HG02642 (cell line): Measurements from ENCODE around the gene SEC14L5.
"Not testable (repeated sequence)": the region's sequence is repeated elsewhere in the genome, so short reads cannot be mapped to it uniquely, and the experiment has no call there.

ENCODE experiments used
- ATAC-seq: cut with Tn5 transposase; IDR thresholded peaks from one replicate; pipeline ENCODE4 v1.9.1; 2021; ENCODE audit warnings: mild to moderate bottlenecking; ENCODE audit not compliant: unreplicated experiment, poor library complexity

SEC14L5 gene

GRCh38 chr16:4948903-4949766 is 9.0 kb upstream of the SEC14L5 start:
- no peak for ATAC-seq

GRCh38 chr16:4949986-4950385 is 8.1 kb upstream of the SEC14L5 start:
- ATAC-seq = no peak

GRCh38 chr16:4951583-4951982 is 6.5 kb upstream of the SEC14L5 start:
- ATAC-seq = not testable (repeated sequence)

GRCh38 chr16:4954714-4955113 is 3.4 kb upstream of the SEC14L5 start:
- no peak for ATAC-seq

GRCh38 chr16:4957420-4957719 is 760 bp upstream of the SEC14L5 start:
- no peak for ATAC-seq

- ATAC-seq = peak; percentile 14
Observed at GRCh38 chr16:4958510-4959438, 644 bp downstream of the SEC14L5 start.

- ATAC-seq = no peak
Observed at GRCh38 chr16:4960579-4960978, 2.4 kb downstream of the SEC14L5 start.

GRCh38 chr16:4962716-4963115 is 4.6 kb downstream of the SEC14L5 start:
- ATAC-seq = no peak

GRCh38 chr16:4963527-4963926 is 5.4 kb downstream of the SEC14L5 start:
- ATAC-seq = not testable (repeated sequence)

- no peak for ATAC-seq
Observed at GRCh38 chr16:4966736-4967453, 8.8 kb downstream of the SEC14L5 start.

GRCh38 chr16:4968278-4968677 is 10.1 kb downstream of the SEC14L5 start:
- ATAC-seq = not testable (repeated sequence)

- no peak for ATAC-seq
Observed at GRCh38 chr16:4968879-4969483, 10.9 kb downstream of the SEC14L5 start.

GRCh38 chr16:4970010-4970409 is 11.9 kb downstream of the SEC14L5 start:
- no peak for ATAC-seq

- ATAC-seq = no peak
Observed at GRCh38 chr16:4972938-4973587, 14.9 kb downstream of the SEC14L5 start.

GRCh38 chr16:4976079-4976478 is 17.9 kb downstream of the SEC14L5 start:
- peak; percentile 83 for ATAC-seq

GRCh38 chr16:4976611-4977145 is 18.5 kb downstream of the SEC14L5 start:
- ATAC-seq = no peak

GRCh38 chr16:4979164-4979563 is 21.0 kb downstream of the SEC14L5 start:
- ATAC-seq = no peak

- ATAC-seq = no peak
Observed at GRCh38 chr16:4979736-4980660, 21.9 kb downstream of the SEC14L5 start.
